K562 (cell line): ENCODE data around the gene WDR93. TPM values are rescaled to one million over a fixed set of nuclear protein-coding genes. Genes with fewer than 3 reads are reported as not detected.
A peak's percentile ranks its signal among the peaks of the same experiment; 100 is the strongest.

ENCODE experiments used
- ARHGAP35 ChIP-seq: fragments of 450-650 bp; IDR thresholded peaks from 2 replicates; pipeline ENCODE4 v1.6.1; 2018; ENCODE audit not compliant: partially characterized antibody
- CBFA2T3 ChIP-seq: fragments of 450-650 bp; IDR thresholded peaks from 2 replicates; pipeline ENCODE4 v1.6.1; 2017
- CBX1 ChIP-seq: sonication (generic); IDR thresholded peaks from 2 replicates; pipeline ENCODE4 v1.6.1; 2016; ENCODE audit warnings: antibody characterized with exemption, low read depth, mild to moderate bottlenecking
- EWSR1 ChIP-seq: fragments of 450-650 bp; IDR thresholded peaks from 2 replicates; pipeline ENCODE4 v1.6.1; 2018; ENCODE audit warnings: borderline replicate concordance, mild to moderate bottlenecking, low read depth, moderate library complexity; ENCODE audit not compliant: partially characterized antibody
- GMEB1 ChIP-seq: fragments of 250-450 bp; sonication (Bioruptor Pico); IDR thresholded peaks from 2 replicates; pipeline ENCODE4 v1.4.0; 2020; ENCODE audit warnings: mild to moderate bottlenecking
- HLTF ChIP-seq: fragments of 450-650 bp; IDR thresholded peaks from 2 replicates; pipeline ENCODE4 v1.6.1; 2016
- MBD2 ChIP-seq: sonication (generic); IDR thresholded peaks from 2 replicates; pipeline ENCODE4 v1.6.1; 2016; ENCODE audit warnings: low read depth, borderline replicate concordance
- MTF1 ChIP-seq: fragments of 250-450 bp; sonication (Bioruptor Pico); IDR thresholded peaks from 2 replicates; pipeline ENCODE4 v1.9.0; 2021; ENCODE audit warnings: moderate library complexity, mild to moderate bottlenecking, inconsistent platforms, borderline replicate concordance
- MYNN ChIP-seq, 2 experiments: sonication (generic); formaldehyde crosslinking in 1 of 2; IDR thresholded peaks; 2 replicates each; pipeline versions ENCODE4 v1.5.0 to v1.6.1; 2016 to 2020; ENCODE audit warnings: antibody characterized with exemption in 1 of 2, missing genetic modification reagents in 1 of 2
- NBN ChIP-seq: fragments of 450-650 bp; IDR thresholded peaks from 2 replicates; pipeline ENCODE4 v1.6.1; 2016; ENCODE audit warnings: low read depth, mild to moderate bottlenecking
- PHF20 ChIP-seq: fragments of 450-650 bp; IDR thresholded peaks from 2 replicates; pipeline ENCODE4 v1.6.1; 2018; ENCODE audit not compliant: partially characterized antibody
- PRMT5 ChIP-seq: sonication (generic); formaldehyde crosslinking; IDR thresholded peaks from 2 replicates; pipeline ENCODE4 v1.5.0; 2020; ENCODE audit warnings: missing genetic modification reagents
- RBM25 ChIP-seq: fragments of 200-400 bp; formaldehyde crosslinking; IDR thresholded peaks from 2 replicates; pipeline ENCODE4 v1.6.1; 2018; ENCODE audit warnings: low read length, low read depth, moderate library complexity; ENCODE audit not compliant: severe bottlenecking
- RBM34 ChIP-seq: fragments of 200-400 bp; formaldehyde crosslinking; IDR thresholded peaks from 2 replicates; pipeline ENCODE4 v1.6.1; 2018; ENCODE audit warnings: low read length, borderline replicate concordance; ENCODE audit not compliant: insufficient read depth
- SMAD4 ChIP-seq: fragments of 250-450 bp; sonication (Bioruptor Pico); conservative IDR thresholded peaks from 2 replicates; pipeline ENCODE4 v1.8.0; 2021; ENCODE audit warnings: inconsistent platforms, mild to moderate bottlenecking, moderate library complexity
- SMARCC2 ChIP-seq: fragments of 450-650 bp; IDR thresholded peaks from 2 replicates; pipeline ENCODE4 v1.6.1; 2017; ENCODE audit warnings: antibody characterized with exemption, moderate library complexity, mild to moderate bottlenecking, low read depth
- STAT6 ChIP-seq: sonication (generic); formaldehyde crosslinking; IDR thresholded peaks from 2 replicates; pipeline ENCODE4 v1.8.1; 2023; ENCODE audit warnings: mild to moderate bottlenecking, missing genetic modification reagents
- THAP7 ChIP-seq: fragments of 250-450 bp; sonication (Bioruptor Pico); IDR thresholded peaks from 2 replicates; pipeline ENCODE4 v1.5.0; 2021
- ZKSCAN3 ChIP-seq: fragments of 250-450 bp; sonication (Bioruptor Pico); IDR thresholded peaks from 2 replicates; pipeline ENCODE4 v1.4.0; 2020
- ZNF197 ChIP-seq: fragments of 200-800 bp; sonication (Bioruptor generic); IDR thresholded peaks from 2 replicates; pipeline ENCODE4 v1.6.1; 2016; ENCODE audit warnings: low read depth, missing genetic modification characterization, missing compliant biosample characterization
- ZNF3 ChIP-seq: fragments of 250-450 bp; sonication (Bioruptor Pico); IDR thresholded peaks from 2 replicates; pipeline ENCODE4 v1.5.0; 2021; ENCODE audit warnings: mild to moderate bottlenecking, moderate library complexity
- ZNF354B ChIP-seq: fragments of 250-450 bp; sonication (Bioruptor Pico); IDR thresholded peaks from 2 replicates; pipeline ENCODE4 v1.4.0; 2020
- ZNF445 ChIP-seq: fragments of 250-450 bp; sonication (Bioruptor Pico); IDR thresholded peaks from 2 replicates; pipeline ENCODE4 v1.4.0; 2020; ENCODE audit warnings: low read depth, mild to moderate bottlenecking, moderate library complexity
- ZZZ3 ChIP-seq: fragments of 450-650 bp; IDR thresholded peaks from 2 replicates; pipeline ENCODE4 v1.6.1; 2016; ENCODE audit warnings: antibody characterized with exemption, mild to moderate bottlenecking, moderate library complexity
- polyA plus RNA-seq, 8 experiments: library from polyadenylated mRNA; depleted of rRNA in 4 of 8; stranded (reverse) in 5 of 8; unstranded in 3 of 8; fragments of >200 nt; fragmentation: Nextera tagmentation in 2 of 8; fragmentation: Illumina TruSeq in 1 of 8; extraction: Ambion mirVana in 2 of 8; extraction: Trizol in 1 of 8; gene quantifications; 2 replicates each; pipeline versions ENCODE4 v1.2.1 to v1.2.3, GENCODE V29; 2011 to 2014; ENCODE audit warnings: inconsistent platforms in 1 of 8, missing spikeins in 1 of 8
- total RNA-seq, 7 experiments: library from RNA; depleted of rRNA in 6 of 7; stranded (reverse); fragments of >200 nt in 6 of 7; fragmentation: Illumina TruSeq in 2 of 7; extraction: Trizol in 2 of 7; gene quantifications; 2 replicates each; pipeline versions ENCODE4 v1.2.1 to v1.2.3, GENCODE V29; 2011 to 2021; ENCODE audit warnings: low replicate concordance in 1 of 7

The WDR93 gene
- total and polyA plus RNA-seq, 9 of the 15 experiments (the other 6 are each of a cell fraction or from before 2014, with no cell fraction given): not detected

DNA sequence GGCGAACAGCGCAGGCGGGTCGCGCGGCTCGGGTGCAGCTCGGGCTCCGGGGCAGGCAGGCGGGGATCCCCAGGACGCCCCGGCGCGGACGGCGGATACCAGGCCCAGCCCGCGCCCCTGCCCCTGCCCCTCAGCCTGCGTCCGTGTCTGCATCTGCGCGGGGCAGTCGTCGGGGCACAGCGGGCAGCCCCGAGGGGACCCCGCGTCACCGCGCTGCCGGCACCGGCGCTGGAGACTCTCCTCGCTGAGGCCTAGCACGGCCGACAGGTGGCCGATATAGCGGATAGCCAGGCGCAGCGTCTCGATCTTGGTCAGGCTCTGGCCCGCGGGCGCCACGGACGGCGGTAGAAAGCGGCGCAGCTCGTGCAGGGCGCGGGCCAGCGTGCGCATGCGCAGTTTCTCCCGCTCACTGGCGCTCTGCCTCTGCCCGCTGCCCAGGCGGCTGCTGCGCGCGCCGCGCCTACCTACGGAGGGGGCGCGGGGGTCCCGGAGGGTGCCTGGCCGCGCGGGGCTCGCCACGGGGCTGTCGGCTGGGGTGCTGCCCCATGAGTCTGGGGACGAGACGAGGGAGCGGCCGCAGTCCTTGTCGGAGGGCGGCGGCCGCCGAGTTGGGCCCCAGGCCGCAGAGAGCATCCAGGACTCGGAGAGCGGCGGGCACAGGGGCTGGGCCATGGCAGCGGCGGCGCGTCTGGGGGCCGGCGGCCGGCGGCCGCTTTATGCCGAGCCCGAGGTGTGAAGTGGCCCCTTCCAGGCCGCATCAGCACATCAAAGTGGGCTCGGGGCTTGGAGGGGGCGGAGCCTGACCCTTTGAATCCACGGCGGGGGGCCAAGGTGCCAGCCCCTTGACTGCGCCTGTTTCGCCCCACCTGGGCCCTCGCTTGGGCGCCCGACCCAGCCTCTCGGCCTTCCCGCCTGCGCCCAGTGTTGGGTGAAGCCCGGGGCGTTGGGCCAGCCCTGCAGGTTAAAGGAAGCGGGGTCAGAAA lies 60.2 kb downstream of the WDR93 start, which contains the start of gene MESP1 (continued):
- TF ChIP-seq GMEB1 (CRISPR knock-in tag): peak; percentile 65
- TF ChIP-seq THAP7: no peak
- no peak for TF ChIP-seq NBN
- 0 out of 2 replicates have a peak, but pooled peaks have one; percentile 27 for TF ChIP-seq RBM34
- no peak for TF ChIP-seq CBX1
- no peak for TF ChIP-seq CBFA2T3
- TF ChIP-seq ZNF445 (CRISPR knock-in tag): no peak
- TF ChIP-seq PHF20: no peak
- TF ChIP-seq ZZZ3: no peak
- no peak for TF ChIP-seq ZNF3
- no peak for TF ChIP-seq STAT6 (CRISPR knock-in tag)
- no peak for TF ChIP-seq PRMT5 (CRISPR knock-in tag)
- TF ChIP-seq RBM25: no peak
- TF ChIP-seq MYNN (IDR thresholded peaks at IDR 0.05): no peak
- TF ChIP-seq MYNN (CRISPR knock-in tag; IDR thresholded peaks at IDR 0.05): no peak
- TF ChIP-seq MBD2: 0 out of 2 replicates have a peak, but pooled peaks have one; percentile 25
- TF ChIP-seq HLTF: no peak
- no peak for TF ChIP-seq ZKSCAN3 (CRISPR knock-in tag)
- no peak for TF ChIP-seq ARHGAP35
- TF ChIP-seq EWSR1: no peak
- no peak for TF ChIP-seq MTF1 (CRISPR knock-in tag)
- no peak for TF ChIP-seq SMARCC2
- TF ChIP-seq ZNF354B (CRISPR knock-in tag): no peak
- TF ChIP-seq SMAD4 (CRISPR knock-in tag): no peak; the same call in 1 of the 2 replicates
- TF ChIP-seq ZNF197 (CRISPR knock-in tag): no peak
